Measurements from ENCODE around the gene LAG3. TPM values are rescaled to one million over a fixed set of nuclear protein-coding genes. Genes with fewer than 3 reads are reported as not detected.
A peak's percentile ranks its signal among the peaks of the same experiment; 100 is the strongest.

Gene LAG3
- total RNA-seq, 2 donors from 2014 or later = 0.62 to 0.97 TPM

GRCh38 chr12:6782850-6783566 lies 10.7 kb downstream of the LAG3 start:
- DNase-seq = no peak
- ATAC-seq = no peak
- intact Hi-C loops (cut with DNase I) = no loop called here

GRCh38 chr12:6783828-6784227 lies 11.5 kb downstream of the LAG3 start:
- DNase-seq = no peak
- no peak for ATAC-seq
- intact Hi-C loops (cut with DNase I) = no loop called here

- ATAC-seq (no peak), DNase-seq (no peak)
- intact Hi-C loops (cut with DNase I) = no loop called here
These were observed 12.0 kb downstream of the LAG3 start for GRCh38 chr12:6784296-6784695.

GRCh38 chr12:6784761-6785160 lies 12.4 kb downstream of the LAG3 start:
- intact Hi-C loops (cut with DNase I) = no loop called here
- ATAC-seq (no peak), DNase-seq (no peak)

GRCh38 chr12:6786416-6787094 lies 14.2 kb downstream of the LAG3 start:
- ATAC-seq = no peak
- intact Hi-C loops (cut with DNase I) = no loop called here
- DNase-seq = no peak

- no peak for ATAC-seq
- DNase-seq = no peak
- intact Hi-C loops (cut with DNase I) = no loop called here
These were observed 15.0 kb downstream of the LAG3 start for GRCh38 chr12:6787309-6787708.

- DNase-seq = peak; percentile 73
- intact Hi-C loops (cut with DNase I) = no loop called here
- peak; percentile 75 to 78 for ATAC-seq
These were observed 16.9 kb downstream of the LAG3 start, which contains the start of gene CD4 for GRCh38 chr12:6788972-6789924. Gene CD4 (plus strand): TSS chr12:6789528. CDS start chr12:6800139, 10,611 bp downstream.

GRCh38 chr12:6790496-6791150 lies 18.3 kb downstream of the LAG3 start:
- ATAC-seq (no peak), DNase-seq (no peak)
- intact Hi-C loops (cut with DNase I) = no loop called here

- intact Hi-C loops (cut with DNase I) = no loop called here
- no peak for ATAC-seq
- no peak for DNase-seq
These were observed 19.7 kb downstream of the LAG3 start for GRCh38 chr12:6791931-6792520.

- ATAC-seq (peak; percentile 41 to 78), DNase-seq (no peak)
- intact Hi-C loops (cut with DNase I) = no loop called here
These were observed 20.3 kb downstream of the LAG3 start for GRCh38 chr12:6792522-6793201.

GRCh38 chr12:6795088-6795487 lies 22.8 kb downstream of the LAG3 start:
- DNase-seq = no peak
- ATAC-seq = no peak
- intact Hi-C loops (cut with DNase I) = no loop called here

- ATAC-seq (no peak), DNase-seq (no peak)
- intact Hi-C loops (cut with DNase I) = no loop called here
These were observed 24.3 kb downstream of the LAG3 start for GRCh38 chr12:6796576-6796975.

- intact Hi-C loops (cut with DNase I) = no loop called here
- no peak for DNase-seq
- no peak for ATAC-seq
These were observed 26.8 kb downstream of the LAG3 start for GRCh38 chr12:6799147-6799546.

GRCh38 chr12:6807170-6807569 lies 34.9 kb downstream of the LAG3 start:
- no peak for ATAC-seq
- no peak for DNase-seq
- intact Hi-C loops (cut with DNase I) = no loop called here

GRCh38 chr12:6809056-6809455 lies 36.7 kb downstream of the LAG3 start:
- no peak for DNase-seq
- intact Hi-C loops (cut with DNase I) = no loop called here
- ATAC-seq = no peak

- no peak for DNase-seq
- intact Hi-C loops (cut with DNase I) = no loop called here
- no peak for ATAC-seq
These were observed 38.4 kb downstream of the LAG3 start for GRCh38 chr12:6810758-6811157.

GRCh38 chr12:6813363-6813762 lies 41.0 kb downstream of the LAG3 start:
- ATAC-seq (no peak), DNase-seq (no peak)
- intact Hi-C loops (cut with DNase I) = no loop called here

- intact Hi-C loops (cut with DNase I) = no loop called here
- DNase-seq = no peak
- ATAC-seq = no peak
These were observed 44.3 kb downstream of the LAG3 start for GRCh38 chr12:6816598-6816997.
